ENCODE results near the gene AFAP1.

AFAP1 gene

GRCh38 chr4:7939377-7940108 lies at the start of gene AFAP1:
Gene AFAP1 (minus strand): TSS chr4:7939861. CDS start chr4:7872078, 67,783 bp downstream.
- peak; percentile 50 for DNase-seq (ENCODE audit: low spot score)

- no peak for DNase-seq (ENCODE audit: low spot score)
Observed at GRCh38 chr4:7988437-7988836, 48.8 kb upstream of the AFAP1 start.

- peak; percentile 59 for DNase-seq (ENCODE audit: low spot score)
Observed at GRCh38 chr4:7987148-7987989, 47.7 kb upstream of the AFAP1 start.

- DNase-seq (ENCODE audit: low spot score) = no peak
Observed at GRCh38 chr4:7985891-7986441, 46.3 kb upstream of the AFAP1 start.

- DNase-seq (ENCODE audit: low spot score) = no peak
Observed at GRCh38 chr4:7985072-7985471, 45.4 kb upstream of the AFAP1 start.

GRCh38 chr4:7984286-7984925 lies 44.7 kb upstream of the AFAP1 start:
- no peak for DNase-seq (ENCODE audit: low spot score)

- no peak for DNase-seq (ENCODE audit: low spot score)
Observed at GRCh38 chr4:7983296-7983695, 43.6 kb upstream of the AFAP1 start.

- DNase-seq (ENCODE audit: low spot score) = no peak
Observed at GRCh38 chr4:7981738-7982394, 42.2 kb upstream of the AFAP1 start.

- DNase-seq (ENCODE audit: low spot score) = no peak
Observed at GRCh38 chr4:7980036-7980435, 40.4 kb upstream of the AFAP1 start.

- DNase-seq (ENCODE audit: low spot score) = no peak
Observed at GRCh38 chr4:7979652-7979968, 39.9 kb upstream of the AFAP1 start.

GRCh38 chr4:7978907-7979651 lies 39.4 kb upstream of the AFAP1 start:
- no peak for DNase-seq (ENCODE audit: low spot score)

GRCh38 chr4:7978489-7978888 lies 38.8 kb upstream of the AFAP1 start:
- DNase-seq (ENCODE audit: low spot score) = no peak

- DNase-seq (ENCODE audit: low spot score) = no peak
Observed at GRCh38 chr4:7976634-7977033, 37.0 kb upstream of the AFAP1 start.

GRCh38 chr4:7976025-7976424 lies 36.4 kb upstream of the AFAP1 start:
- no peak for DNase-seq (ENCODE audit: low spot score)

GRCh38 chr4:7974425-7974824 lies 34.8 kb upstream of the AFAP1 start:
- DNase-seq (ENCODE audit: low spot score) = no peak

GRCh38 chr4:7973545-7973981 lies 33.9 kb upstream of the AFAP1 start:
- no peak for DNase-seq (ENCODE audit: low spot score)

GRCh38 chr4:7971881-7972500 lies 32.3 kb upstream of the AFAP1 start:
- no peak for DNase-seq (ENCODE audit: low spot score)

- DNase-seq (ENCODE audit: low spot score) = no peak
Observed at GRCh38 chr4:7971159-7971631, 31.5 kb upstream of the AFAP1 start.

- DNase-seq (ENCODE audit: low spot score) = no peak
Observed at GRCh38 chr4:7970361-7970946, 30.8 kb upstream of the AFAP1 start.

- no peak for DNase-seq (ENCODE audit: low spot score)
Observed at GRCh38 chr4:7968262-7968896, 28.7 kb upstream of the AFAP1 start.

Measured in hematopoietic multipotent progenitor cell treated with erythropoietin and hydrocortisone succinate and interleukin-3 and kit ligand, for 15 days (in vitro differentiated cells).